GM19023 (cell line): Measurements from ENCODE around the gene KRT80.
"Not testable (repeated sequence)": the region's sequence is repeated elsewhere in the genome, so short reads cannot be mapped to it uniquely, and the experiment has no call there.

ENCODE experiments used
- ATAC-seq: cut with Tn5 transposase; IDR thresholded peaks from one replicate; pipeline ENCODE4 v1.9.1; 2021; ENCODE audit warnings: mild to moderate bottlenecking, moderate library complexity; ENCODE audit not compliant: unreplicated experiment

The KRT80 gene

DNA sequence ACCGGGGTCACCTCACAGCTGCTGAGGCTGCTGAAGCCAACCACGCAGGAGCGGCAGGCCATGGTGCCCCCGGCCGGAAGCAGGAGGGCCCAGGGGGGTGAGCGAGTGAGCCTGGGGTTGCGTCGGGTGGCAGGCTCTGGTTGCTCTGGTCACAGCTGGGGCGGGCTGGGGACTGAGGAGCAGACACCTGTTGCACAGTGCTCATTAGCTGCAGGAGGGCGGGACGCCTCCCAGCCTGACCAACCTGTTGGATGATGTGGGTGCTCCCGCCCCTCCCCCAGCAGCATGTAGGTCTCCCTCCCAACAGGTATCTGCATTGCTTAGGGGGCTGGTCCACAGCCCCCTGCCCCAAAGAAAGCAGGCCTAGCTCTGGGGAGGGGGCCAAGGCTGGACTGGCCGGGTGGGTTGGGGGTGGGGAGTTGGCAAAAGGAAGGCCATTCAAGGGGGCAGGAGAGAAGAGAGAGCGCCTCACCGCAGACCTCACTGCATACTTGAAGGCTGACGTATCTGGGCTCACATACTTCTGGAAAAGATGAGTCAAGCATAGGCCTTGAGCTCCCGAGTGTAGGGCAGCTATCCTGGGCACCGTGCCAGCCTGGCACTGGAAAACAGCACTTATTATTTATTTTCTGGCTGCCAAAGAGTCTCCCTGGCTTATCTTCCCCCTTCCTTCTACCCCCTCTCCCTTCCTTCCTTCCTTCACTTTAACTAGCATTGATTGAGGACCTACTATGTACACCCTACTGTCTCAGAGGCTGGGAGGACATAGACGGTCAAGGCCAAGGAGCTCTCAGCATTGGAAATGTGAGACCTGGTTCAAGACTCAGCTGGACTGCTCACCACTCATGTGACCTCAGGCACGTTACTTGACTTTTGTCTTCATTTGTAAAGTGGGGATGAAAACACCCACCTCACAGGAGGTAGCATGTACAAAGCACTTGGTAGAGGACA is at the start of gene KRT80:
KRT80 (minus strand) TSS at position 174 of the 951 bp plus-strand sequence; CDS start at position 62, 112 bp downstream.
- no peak for ATAC-seq

DNA sequence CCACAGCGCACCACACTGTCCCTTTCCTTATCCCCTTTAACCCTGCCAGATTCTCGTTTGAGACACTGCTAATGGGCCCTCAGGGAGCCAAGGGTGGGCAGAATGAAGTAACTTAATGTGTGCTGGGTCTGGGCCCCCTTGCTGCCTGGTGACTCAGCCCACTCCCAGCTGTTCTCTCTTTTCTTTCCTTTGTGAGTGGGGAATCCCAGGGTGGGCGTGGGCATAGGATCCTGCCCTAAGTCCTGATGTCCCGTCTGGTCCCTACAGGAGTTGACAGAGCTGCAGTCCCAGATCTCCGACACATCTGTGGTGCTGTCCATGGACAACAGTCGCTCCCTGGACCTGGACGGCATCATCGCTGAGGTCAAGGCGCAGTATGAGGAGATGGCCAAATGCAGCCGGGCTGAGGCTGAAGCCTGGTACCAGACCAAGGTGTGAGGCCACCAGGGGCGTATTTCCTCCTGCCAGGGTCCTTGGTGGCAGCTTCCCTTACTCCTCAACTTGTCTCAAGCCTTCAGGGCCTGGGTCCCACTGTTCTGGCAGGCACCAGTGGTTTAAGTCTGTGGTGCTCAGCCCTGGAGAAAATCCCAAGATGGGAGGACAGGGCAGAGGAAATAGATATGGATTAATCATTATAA is 49.5 kb upstream of the KRT80 start:
- ATAC-seq = no peak

DNA sequence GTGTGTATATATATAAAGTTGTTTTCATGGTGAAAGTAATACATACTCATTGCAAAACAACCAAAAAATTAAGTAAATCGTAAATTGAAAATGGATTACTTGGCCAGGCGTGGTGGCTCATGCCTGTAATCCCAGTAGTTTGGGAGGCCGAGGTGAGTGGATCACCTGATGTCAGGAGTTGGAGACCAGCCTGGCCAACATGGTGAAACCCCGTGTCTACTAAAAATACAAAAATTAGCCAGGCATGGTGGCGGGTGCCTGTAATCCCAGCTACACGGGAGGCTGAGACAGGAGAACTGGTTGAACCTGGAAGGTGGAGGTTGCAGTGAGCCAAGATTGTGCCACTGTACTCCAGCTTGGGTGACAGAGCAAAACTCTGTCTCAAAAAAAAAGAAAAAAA is 48.4 kb upstream of the KRT80 start:
- not testable (repeated sequence) for ATAC-seq

DNA sequence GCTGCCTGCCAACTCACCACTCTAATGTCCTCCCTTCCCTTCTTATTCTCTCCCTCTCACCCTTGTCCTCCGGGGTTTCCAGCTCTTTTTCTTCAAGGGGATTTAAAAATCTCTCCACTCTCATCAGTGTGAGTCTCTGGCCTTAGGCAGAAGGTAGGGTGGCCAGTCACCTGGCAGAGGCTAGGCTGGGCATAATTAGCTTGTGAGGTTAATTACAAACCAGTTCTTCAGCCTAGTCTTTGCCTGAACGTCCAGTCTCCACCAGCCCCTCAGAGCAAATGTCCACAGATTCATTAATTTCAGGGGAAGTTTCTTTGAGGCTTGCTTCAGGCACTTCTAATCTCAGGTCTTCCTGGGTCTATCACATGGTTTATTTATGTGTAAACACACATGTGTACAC is 48.0 kb upstream of the KRT80 start:
- no peak for ATAC-seq

DNA sequence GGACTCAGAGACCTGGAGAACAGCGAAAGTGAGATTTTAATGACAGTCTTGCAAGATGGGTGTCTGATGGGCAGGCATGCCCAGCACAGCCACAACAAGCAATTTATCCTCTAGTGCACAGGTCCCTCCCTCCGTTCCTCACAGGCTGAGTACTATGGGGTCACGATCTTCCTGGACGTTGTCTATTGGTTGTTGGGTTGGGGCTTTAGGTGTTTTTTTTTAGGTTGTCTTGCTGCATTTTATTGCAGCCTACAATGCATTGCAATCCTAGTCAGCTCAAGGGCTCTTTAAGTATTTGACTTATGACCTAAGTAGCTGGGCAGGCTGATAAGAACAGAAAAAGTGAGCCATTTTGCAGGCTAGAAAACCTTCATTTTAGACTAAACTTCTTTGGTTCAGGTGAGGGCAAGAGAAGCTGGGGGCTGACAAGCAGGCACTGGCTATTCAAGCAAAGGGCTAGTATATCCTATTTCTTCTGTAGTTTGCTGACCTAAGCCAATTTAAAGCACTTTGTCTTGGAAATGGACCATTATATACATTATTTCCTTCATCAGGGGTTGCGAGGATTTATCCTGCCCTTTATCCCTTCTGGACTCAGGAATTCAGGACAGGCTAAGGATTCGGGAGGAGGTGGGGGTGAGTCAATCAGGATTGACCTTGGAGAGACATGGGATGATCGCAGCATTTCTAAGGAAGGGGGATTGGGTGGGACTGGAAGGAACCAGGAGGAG is 47.3 kb upstream of the KRT80 start:
- ATAC-seq = no peak

DNA sequence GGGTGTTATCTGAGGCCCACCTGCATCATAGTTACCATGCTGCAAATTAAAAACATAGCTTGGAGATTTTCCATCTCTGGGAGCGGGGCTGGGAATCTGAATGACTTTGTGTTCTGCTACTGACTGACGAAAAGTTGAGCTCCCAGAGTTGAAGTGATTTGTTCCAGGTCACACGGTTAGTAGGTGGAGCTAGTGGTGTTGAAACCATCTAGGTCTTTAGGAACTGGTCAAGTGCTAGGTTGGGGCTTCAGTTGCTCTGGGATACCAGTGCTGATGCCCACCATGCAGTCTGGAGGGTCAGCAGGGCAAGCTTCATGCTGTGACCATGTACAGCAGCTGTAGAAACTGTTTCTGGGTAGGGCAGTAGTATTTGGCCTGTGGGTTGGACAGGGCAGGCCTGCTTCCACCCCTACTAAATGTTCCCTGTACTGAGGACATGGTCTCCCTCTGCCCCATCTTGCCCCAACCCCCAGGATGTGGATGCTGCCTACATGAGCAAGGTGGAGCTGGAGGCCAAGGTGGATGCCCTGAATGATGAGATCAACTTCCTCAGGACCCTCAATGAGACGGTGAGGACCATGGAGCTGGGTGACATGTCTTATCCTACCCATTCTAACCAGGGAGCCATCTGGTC is 46.5 kb upstream of the KRT80 start:
- ATAC-seq = no peak

DNA sequence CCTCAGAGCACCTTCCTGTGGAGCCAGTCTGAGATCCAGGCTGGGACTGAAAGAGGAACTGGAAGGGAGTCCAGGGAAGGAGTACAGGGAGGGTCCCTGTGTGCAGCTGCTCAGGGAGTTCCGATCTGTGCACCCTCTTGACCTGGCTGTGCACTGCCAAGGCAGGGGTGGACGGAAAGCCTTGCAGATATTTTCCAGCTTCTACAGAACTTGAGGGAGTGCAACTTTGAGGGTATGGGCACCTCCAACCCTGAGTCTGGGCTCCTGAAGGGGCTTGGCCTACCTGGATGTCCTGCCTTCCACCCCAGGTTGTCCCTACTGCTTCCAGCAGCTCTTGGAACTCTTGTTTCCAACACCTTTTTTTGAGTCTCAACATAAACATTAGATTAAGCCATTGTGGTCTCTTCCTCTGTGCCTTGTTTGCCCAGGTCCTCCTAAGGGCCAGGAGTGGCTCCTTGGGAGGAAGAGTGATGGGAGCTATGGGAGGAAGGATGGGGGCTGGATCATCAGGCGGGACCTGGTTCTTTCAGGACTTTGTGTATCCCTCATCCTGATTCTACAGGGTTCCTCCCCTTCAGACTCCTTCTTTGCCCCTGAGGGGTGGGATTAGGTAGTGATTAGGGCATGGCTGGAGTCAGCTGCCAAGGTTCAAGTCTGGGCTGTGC is 44.7 kb upstream of the KRT80 start:
- no peak for ATAC-seq

DNA sequence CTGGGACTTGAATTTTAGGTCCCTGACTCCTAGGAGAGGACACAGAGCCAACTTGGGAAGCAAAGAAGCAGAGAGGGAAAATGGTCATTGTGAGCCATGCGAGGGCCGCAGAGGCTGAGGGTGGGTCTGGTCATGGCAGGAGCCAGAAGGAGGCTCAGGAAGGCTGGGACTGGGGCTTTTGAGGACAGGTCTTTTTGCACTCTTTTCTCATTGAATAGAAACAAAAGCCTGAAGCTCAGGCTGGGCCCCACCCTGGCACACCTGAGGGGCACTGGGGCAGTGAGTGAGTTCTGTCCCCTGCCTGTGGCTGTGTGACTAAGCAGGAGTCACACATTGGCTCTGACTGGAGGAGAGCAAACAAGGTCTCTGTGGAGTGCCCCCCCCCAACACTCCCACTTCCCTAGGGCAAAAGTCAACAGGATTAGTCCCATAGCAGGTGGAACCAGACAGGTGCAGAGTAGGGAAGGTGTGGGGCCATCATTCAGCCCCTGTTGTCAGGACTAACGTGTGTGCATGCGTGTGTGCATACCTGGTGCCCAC is 44.1 kb upstream of the KRT80 start:
- no peak for ATAC-seq

DNA sequence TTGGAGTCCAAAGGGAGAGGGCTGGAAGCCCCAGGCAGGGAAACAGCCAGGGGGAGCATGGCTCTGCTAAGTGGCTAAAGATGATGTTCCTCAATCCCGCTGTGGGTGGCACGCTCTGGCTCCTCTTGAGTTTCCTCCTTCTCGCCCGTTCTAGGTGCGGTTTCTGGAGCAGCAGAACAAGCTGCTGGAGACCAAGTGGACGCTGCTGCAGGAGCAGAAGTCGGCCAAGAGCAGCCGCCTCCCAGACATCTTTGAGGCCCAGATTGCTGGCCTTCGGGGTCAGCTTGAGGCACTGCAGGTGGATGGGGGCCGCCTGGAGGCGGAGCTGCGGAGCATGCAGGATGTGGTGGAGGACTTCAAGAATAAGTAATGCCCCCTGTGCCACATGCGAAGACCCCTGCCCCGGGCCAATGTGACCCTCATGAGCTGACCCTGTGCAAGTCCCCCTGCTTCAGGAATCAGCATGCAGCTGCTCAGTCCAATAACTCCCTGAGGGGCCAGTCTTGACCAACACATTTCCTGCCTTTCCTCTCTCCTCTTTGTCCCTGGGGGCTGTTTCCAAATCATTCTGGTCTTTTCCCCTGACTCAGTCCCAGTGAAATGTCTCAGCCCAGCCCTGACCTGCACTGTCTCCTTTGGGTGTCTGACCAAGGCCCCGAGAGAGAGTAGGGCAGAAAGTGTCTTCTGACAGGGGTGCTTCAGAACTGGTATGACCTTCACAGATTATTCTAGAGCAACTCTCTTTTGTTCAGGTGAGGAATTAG is 43.4 kb upstream of the KRT80 start:
- no peak for ATAC-seq

DNA sequence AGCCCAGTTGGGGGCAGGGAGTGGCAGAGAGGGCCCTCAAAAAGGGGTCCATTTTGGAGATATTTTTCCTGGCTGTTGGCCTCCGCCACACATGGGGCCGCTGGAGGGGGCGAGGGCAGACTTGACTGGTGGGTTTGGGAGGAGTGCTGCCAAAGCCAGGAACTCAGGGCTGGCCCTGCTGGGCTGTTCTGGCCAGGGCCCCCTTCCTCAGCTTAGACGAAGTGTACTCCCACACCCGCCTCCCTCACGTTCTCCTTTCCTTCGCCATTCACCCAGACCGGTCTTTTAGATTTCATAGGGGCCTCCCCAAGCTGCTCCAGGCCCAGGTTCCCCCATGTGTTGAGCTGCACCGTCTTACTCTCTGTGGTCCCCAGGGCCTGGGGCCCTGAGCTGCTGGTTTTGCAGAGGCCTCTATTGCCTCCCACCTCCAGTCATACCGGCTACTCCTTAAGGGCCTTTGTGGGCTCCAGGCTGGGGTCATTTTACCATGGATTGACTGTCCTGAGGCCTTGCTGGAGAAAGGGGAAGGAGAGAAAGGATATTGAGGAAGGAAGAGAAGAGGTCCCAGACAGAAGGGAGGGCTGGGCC is 42.5 kb upstream of the KRT80 start:
- ATAC-seq = no peak

DNA sequence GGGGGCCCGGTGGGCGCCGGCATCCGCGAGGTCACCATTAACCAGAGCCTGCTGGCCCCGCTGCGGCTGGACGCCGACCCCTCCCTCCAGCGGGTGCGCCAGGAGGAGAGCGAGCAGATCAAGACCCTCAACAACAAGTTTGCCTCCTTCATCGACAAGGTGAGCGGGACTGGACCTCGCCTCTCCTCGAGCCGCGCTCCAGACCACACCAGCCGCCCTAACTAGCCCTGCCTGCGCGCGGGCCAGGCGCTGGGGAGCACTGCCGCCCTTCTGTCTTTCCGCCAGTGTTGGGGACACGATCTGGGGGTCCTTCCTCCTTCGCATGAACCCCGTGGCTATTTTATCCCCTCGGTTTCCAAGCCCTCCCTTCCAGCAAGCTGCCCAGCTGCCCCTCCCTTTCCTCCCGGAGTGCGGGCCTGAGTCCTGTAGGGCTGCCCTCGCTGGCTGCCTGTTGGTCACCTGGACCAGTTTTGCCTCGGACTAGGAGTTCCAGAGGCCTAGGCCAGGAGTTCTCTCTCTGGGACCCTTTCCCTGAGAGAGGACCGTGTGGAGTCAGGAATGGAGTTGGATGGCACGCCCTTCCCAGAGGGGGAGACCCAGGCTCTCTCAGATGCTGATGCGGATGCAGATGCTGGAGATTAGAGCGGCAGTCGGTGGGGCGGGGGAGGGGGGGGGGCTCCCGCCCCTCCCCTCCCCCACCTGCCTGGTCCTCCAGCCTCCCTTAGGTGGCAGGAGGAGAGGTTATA is 41.8 kb upstream of the KRT80 start:
- ATAC-seq = no peak

DNA sequence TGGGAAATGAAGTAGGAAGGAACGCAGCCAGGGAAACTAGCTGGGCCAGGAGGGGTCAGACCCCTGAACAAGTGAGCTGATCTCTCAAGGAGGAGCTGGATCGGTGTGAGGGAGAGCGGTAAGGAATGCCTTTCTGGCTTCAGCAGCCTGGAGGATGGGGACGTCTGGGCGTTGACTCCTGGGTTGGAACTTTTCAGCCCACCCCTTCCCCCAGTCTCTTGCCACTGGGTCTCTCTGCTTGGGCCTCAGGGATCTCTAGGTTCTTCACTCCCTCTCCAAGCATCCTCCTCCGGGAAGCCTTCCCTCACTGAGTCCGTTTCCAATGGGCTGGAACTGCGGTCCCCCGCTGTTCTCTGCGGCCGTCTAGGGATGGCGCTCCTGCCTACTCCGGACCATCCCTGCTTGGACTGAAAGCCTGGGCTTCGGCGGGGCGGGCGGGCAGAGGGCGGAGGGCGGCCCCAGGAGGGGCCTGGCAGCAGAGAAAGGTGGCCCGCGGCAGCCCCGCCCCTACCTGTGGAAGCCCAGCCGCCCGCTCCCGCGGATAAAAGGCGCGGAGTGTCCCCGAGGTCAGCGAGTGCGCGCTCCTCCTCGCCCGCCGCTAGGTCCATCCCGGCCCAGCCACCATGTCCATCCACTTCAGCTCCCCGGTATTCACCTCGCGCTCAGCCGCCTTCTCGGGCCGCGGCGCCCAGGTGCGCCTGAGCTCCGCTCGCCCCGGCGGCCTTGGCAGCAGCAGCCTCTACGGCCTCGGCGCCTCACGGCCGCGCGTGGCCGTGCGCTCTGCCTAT is 41.1 kb upstream of the KRT80 start, which contains the start of gene KRT7:
KRT7 (plus strand) TSS at position 570 of the 788 bp plus-strand sequence; CDS start at position 624, 54 bp downstream.
- ATAC-seq = no peak

DNA sequence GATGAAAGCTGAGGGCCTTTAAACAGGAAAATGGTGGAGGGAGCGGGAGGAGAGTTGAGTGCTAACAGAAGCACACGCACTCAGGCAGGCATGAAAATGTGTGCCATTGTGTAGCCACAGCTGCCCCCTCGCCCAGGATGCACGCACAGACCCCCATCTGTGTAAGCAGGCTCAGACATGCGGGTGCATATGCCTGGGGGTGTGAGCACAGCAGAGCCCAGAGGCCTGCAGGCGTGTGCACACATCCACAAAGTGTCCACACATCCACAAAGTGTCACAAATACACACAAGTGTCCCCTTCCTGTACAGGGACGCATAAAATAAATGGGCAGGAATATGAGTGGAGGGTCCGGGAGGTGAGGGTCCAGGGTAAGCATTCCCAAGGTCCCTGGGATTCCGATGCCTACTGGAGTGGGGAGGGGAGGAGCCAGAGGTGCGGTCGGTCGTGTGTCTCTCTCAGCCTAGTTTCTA is 40.4 kb upstream of the KRT80 start:
- no peak for ATAC-seq

DNA sequence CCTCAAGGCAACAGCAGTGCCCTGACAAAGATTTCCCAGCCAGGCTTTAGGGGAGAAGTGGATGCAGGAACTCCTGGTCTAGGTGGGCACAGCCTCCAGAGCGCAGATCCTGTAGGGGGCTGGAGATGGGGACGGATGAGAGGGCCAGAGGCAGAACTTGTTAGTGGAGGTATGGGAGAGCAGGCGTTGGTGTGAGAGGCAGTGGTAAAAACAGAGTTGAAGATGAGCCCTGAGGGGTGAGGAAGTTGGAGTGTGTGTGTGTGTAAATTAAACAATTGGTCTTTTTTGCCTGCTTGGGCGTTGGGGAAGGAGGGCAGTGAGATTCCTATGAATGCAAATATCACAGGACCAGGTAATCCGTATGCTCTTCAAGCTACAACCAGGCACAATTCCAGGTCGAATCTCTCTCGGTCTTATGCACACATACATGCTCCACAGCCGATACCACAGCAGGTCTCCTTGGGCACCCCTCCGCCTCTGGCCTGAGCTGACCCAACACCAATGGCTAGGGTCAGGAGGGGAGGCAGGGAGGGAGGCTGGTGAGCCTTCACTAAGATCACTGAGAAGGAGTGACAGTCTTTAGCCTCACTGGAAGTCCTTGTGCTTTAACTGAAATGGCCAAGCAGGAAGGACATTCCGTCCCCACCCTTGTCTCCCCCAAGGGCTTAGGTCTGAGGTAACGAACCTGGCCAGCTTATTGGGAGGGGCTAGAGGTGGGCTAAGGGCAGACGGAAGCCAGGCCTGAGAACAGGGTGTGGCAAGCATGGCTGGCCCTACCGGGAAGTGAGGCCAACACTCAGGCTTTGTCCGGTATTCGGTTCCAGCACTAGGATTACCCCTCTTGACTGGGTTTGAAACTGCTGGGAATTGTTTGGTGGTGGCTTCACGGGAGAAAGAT is 39.7 kb upstream of the KRT80 start:
- no peak for ATAC-seq

DNA sequence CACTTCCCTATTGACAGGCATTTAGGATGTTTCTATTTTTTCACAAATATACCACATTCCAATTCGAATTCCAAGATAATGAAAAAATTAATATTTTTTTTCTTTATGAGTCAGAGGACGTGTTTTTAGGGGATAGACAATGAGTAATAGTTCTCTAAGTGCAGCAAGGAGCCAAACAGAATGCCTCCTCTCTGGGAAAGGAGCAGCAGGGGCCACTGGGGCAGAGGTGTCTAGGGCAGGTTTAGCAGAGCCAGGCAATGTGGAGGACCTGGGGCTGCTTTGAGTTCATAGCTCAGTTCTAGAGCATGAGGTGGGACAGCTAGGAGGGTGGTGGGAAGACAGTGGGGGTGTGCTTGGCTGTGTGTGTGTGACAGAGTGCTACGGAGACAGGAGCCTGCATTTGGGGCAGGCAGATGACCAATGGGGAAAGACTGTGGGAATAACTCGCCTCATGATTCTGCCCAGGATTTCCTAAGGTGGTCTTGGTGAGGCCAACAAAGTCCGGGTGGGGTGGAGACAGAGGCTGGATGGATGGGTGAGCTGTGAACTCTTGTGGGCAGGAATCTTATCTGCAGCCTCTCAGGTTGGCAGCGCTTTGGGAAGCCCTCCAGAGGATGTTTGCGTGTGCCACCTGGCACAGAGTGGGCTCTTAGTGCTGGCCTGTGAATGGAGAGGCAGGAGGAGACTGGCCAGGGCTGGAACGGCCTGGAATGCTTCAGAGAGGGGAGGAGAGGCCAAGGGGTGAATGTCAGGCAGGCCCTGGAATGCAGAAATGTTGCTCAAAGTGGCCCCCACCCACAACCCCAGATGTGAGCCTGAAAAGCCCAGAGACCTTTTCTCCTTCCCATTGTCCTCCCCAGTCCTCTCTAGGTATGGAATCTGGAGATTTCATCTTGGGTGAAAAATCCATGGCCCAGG is 38.8 kb upstream of the KRT80 start:
- no peak for ATAC-seq
